Neural progenitor cell (in vitro differentiated cells): Measurements from ENCODE around the gene CALR.

Source experiments
- EZH2 ChIP-seq: fragments of 200-600 bp; sonication (generic); IDR thresholded peaks from 2 replicates; pipeline ENCODE4 v1.6.1; 2017; ENCODE audit warnings: antibody characterized with exemption, mild to moderate bottlenecking, moderate library complexity
- EZH2phosphoT487 ChIP-seq: fragments of 200-600 bp; sonication (generic); IDR thresholded peaks from 2 replicates; pipeline ENCODE4 v1.6.1; 2017; ENCODE audit warnings: antibody characterized with exemption
- TF ChIP-seq, protein P1 (sequence below): fragments of 200-600 bp; sonication (generic); IDR thresholded peaks from 2 replicates; pipeline ENCODE4 v1.5.1; 2017; ENCODE audit warnings: antibody characterized with exemption, mild to moderate bottlenecking

- TF ChIP-seq, protein P1, sequence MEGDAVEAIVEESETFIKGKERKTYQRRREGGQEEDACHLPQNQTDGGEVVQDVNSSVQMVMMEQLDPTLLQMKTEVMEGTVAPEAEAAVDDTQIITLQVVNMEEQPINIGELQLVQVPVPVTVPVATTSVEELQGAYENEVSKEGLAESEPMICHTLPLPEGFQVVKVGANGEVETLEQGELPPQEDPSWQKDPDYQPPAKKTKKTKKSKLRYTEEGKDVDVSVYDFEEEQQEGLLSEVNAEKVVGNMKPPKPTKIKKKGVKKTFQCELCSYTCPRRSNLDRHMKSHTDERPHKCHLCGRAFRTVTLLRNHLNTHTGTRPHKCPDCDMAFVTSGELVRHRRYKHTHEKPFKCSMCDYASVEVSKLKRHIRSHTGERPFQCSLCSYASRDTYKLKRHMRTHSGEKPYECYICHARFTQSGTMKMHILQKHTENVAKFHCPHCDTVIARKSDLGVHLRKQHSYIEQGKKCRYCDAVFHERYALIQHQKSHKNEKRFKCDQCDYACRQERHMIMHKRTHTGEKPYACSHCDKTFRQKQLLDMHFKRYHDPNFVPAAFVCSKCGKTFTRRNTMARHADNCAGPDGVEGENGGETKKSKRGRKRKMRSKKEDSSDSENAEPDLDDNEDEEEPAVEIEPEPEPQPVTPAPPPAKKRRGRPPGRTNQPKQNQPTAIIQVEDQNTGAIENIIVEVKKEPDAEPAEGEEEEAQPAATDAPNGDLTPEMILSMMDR, result no peak
- TF ChIP-seq EZH2, result no peak
- TF ChIP-seq EZH2phosphoT487, result no peak
Measured at GRCh38 chr19:12987190-12987589, 48.8 kb downstream of the CALR start.
